Mesodermal cell (in vitro differentiated cells): ENCODE data around the gene TCERG1L.
"Not testable (repeated sequence)": the region's sequence is repeated elsewhere in the genome, so short reads cannot be mapped to it uniquely, and the experiment has no call there.

ENCODE experiments used
- H3K27ac ChIP-seq: 2 replicates; pipeline ENCODE4 v1.7.0; 2013; ENCODE audit warnings: mild to moderate bottlenecking, low read depth, low read length, moderate library complexity; ENCODE audit not compliant: severe bottlenecking
- H3K36me3 ChIP-seq: 2 replicates; pipeline ENCODE4 v1.7.1; 2013; ENCODE audit warnings: mild to moderate bottlenecking, low read length, moderate library complexity; ENCODE audit not compliant: control insufficient read depth, insufficient read depth
- H3K4me1 ChIP-seq: one replicate; pipeline ENCODE4 v1.7.1; 2013; ENCODE audit warnings: mild to moderate bottlenecking, low read length; ENCODE audit not compliant: insufficient read depth, control insufficient read depth, poor library complexity, severe bottlenecking
- H3K4me3 ChIP-seq: 2 replicates; pipeline ENCODE4 v1.7.0; 2013; ENCODE audit warnings: low read length, control low read depth, mild to moderate bottlenecking; ENCODE audit not compliant: insufficient read depth, poor library complexity, severe bottlenecking; ENCODE audit errors: extremely low read depth
- H3K9me3 ChIP-seq: 2 replicates; pipeline ENCODE4 v1.7.1; 2013; ENCODE audit warnings: mild to moderate bottlenecking, low read length, moderate library complexity; ENCODE audit not compliant: control insufficient read depth
- WGBS, 2 experiments: methylation state at CpG; one replicate each; pipeline ENCODE4 v1.1.5; 2013; ENCODE audit warnings: missing lambda C conversion rate in 2 of 2; ENCODE audit not compliant: insufficient coverage in 2 of 2; 5-methylcytosine and 5-hydroxymethylcytosine counted together

Gene TCERG1L

GRCh38 chr10:131345691-131346090 lies 34.2 kb upstream of the TCERG1L start:
- 91% methylated on average over 8 to 10 of the region's 11 CpGs for WGBS, 2 experiments
- no peaks in the 10 kb centered on the region for H3K36me3 ChIP-seq
- no peaks in the 10 kb centered on the region for H3K9me3 ChIP-seq
- no peaks in the 10 kb centered on the region for H3K4me1 ChIP-seq
- H3K4me3 ChIP-seq = no peak overlapping the region
- H3K27ac ChIP-seq = no peak overlapping the region

GRCh38 chr10:131344747-131345146 lies 33.2 kb upstream of the TCERG1L start:
- Histone ChIP-seq H3K4me1 (no peaks in the 10 kb centered on the region), H3K27ac (no peak overlapping the region), H3K4me3 (no peak overlapping the region), H3K9me3 (no peaks in the 10 kb centered on the region), H3K36me3 (no peaks in the 10 kb centered on the region)
- WGBS, 2 experiments = 77 to 91% methylated on average over 4 to 7 of the region's 7 CpGs

- WGBS, 2 experiments = 93 to 94% methylated on average over 5 of the region's 5 CpGs
Observed at GRCh38 chr10:131337741-131338140, 26.2 kb upstream of the TCERG1L start.

GRCh38 chr10:131332821-131333220 lies 21.3 kb upstream of the TCERG1L start:
- H3K36me3 ChIP-seq = no peaks in the 10 kb centered on the region

More at GRCh38 chr10:131337741-131338140, 26.2 kb upstream of the TCERG1L start:
- Histone ChIP-seq H3K9me3 (no peaks in the 10 kb centered on the region), H3K36me3 (no peaks in the 10 kb centered on the region), H3K27ac (no peak overlapping the region), H3K4me1 (no peaks in the 10 kb centered on the region), H3K4me3 (no peak overlapping the region)

GRCh38 chr10:131323880-131324279 lies 12.4 kb upstream of the TCERG1L start:
- H3K36me3 ChIP-seq = no peaks in the 10 kb centered on the region
- H3K4me1 ChIP-seq = no peaks in the 10 kb centered on the region
- H3K27ac ChIP-seq = no peak overlapping the region
- no peaks in the 10 kb centered on the region for H3K9me3 ChIP-seq
- H3K4me3 ChIP-seq = no peak overlapping the region
- 88 to 91% methylated on average over 9 to 11 of the region's 12 CpGs for WGBS, 2 experiments

More at GRCh38 chr10:131332821-131333220, 21.3 kb upstream of the TCERG1L start:
- no peaks in the 10 kb centered on the region for H3K9me3 ChIP-seq
- H3K4me3 ChIP-seq = no peak overlapping the region
- H3K27ac ChIP-seq = no peak overlapping the region
- H3K4me1 ChIP-seq = no peaks in the 10 kb centered on the region

GRCh38 chr10:131323025-131323424 lies 11.5 kb upstream of the TCERG1L start:
- Histone ChIP-seq H3K4me3 (no peak overlapping the region), H3K27ac (no peak overlapping the region), H3K9me3 (no peaks in the 10 kb centered on the region), H3K36me3 (no peaks in the 10 kb centered on the region), H3K4me1 (no peaks in the 10 kb centered on the region)
- 33 to 83% methylated on average over 1 of the region's 2 CpGs for WGBS, 2 experiments

- not testable (repeated sequence) for H3K36me3 ChIP-seq, H3K4me1 ChIP-seq, H3K4me3 ChIP-seq, H3K27ac ChIP-seq, H3K9me3 ChIP-seq
- WGBS, 2 experiments = 92 to 96% methylated on average over 9 to 13 of the region's 19 CpGs
Observed at GRCh38 chr10:131322575-131322974, 11.1 kb upstream of the TCERG1L start.

- H3K4me1 ChIP-seq = no peaks in the 10 kb centered on the region
- no peak overlapping the region for H3K27ac ChIP-seq
- no peak overlapping the region for H3K4me3 ChIP-seq
- 55 to 63% methylated on average over 8 to 11 of the region's 15 CpGs for WGBS, 2 experiments
- H3K9me3 ChIP-seq = no peaks in the 10 kb centered on the region
- no peaks in the 10 kb centered on the region for H3K36me3 ChIP-seq
Observed at GRCh38 chr10:131320860-131321604, 9.5 kb upstream of the TCERG1L start.

DNA sequence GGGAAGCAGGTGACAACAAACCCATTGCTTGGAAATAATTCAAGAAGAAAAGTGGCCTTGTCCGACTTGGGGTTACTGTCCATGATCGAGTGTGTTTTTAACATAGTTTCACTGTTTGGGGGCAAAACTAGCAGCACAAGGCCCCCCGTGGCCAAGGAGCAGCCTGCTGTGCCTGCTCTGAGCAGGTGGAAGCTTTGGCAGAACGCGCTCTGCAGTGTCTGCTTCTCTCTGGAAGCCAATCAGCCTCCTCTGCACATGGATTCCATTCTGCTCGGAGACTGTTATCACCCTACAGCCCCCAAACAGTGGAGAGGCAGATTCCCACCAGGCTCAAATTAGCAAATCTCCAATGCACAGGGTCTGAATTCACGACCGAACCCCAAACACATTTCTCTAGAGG lies 7.3 kb upstream of the TCERG1L start:
- Histone ChIP-seq H3K9me3 (no peaks in the 10 kb centered on the region), H3K36me3 (no peaks in the 10 kb centered on the region), H3K27ac (no peak overlapping the region), H3K4me3 (no peak overlapping the region), H3K4me1 (no peaks in the 10 kb centered on the region)
- WGBS, 2 experiments = 85 to 97% methylated on average over 8 of the region's 8 CpGs

DNA sequence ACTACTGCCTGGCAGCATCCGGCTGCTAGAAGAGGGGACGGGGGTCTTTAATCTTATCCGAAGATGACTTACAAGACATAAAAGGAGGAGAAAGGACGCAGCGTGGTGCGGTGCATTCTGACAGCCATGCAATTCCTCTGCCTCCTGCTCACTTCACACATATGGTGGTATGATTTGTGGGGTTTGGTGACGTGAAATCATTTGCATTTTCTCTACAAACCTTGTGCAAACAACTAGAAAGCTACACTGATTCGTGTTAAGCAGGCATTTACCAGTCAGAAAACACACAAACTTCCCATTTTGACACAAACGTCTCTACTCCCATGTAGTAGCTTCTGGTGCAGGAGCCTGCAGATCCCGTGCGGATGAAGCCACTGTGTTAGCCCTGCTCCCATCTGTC lies 6.8 kb upstream of the TCERG1L start:
- H3K36me3 ChIP-seq = no peaks in the 10 kb centered on the region
- no peak overlapping the region for H3K27ac ChIP-seq
- no peaks in the 10 kb centered on the region for H3K4me1 ChIP-seq
- 81 to 91% methylated on average over 3 to 4 of the region's 11 CpGs for WGBS, 2 experiments
- no peaks in the 10 kb centered on the region for H3K9me3 ChIP-seq
- no peak overlapping the region for H3K4me3 ChIP-seq

GRCh38 chr10:131316321-131317075 lies 5.0 kb upstream of the TCERG1L start:
- Histone ChIP-seq H3K4me3 (no peak overlapping the region), H3K27ac (no peak overlapping the region), H3K36me3 (no peaks in the 10 kb centered on the region), H3K4me1 (no peaks in the 10 kb centered on the region), H3K9me3 (no peaks in the 10 kb centered on the region)
- 90 to 91% methylated on average over 10 to 14 of the region's 16 CpGs for WGBS, 2 experiments
